SK-N-MC (cell line): Measurements from ENCODE around the gene LHFPL3.

Experiments
- EZH2 ChIP-seq: fragments of 200-600 bp; sonication (generic); IDR thresholded peaks from one replicate; pipeline ENCODE4 v1.6.1; 2017; ENCODE audit warnings: antibody characterized with exemption
- FOXP2 ChIP-seq: optimal IDR thresholded peaks from 2 replicates; pipeline ENCODE3; 2011; ENCODE audit warnings: mild to moderate bottlenecking, moderate library complexity; ENCODE audit not compliant: insufficient read depth; ENCODE audit errors: extremely low read length, control extremely low read depth
- POLR2AphosphoS5 ChIP-seq: IDR thresholded peaks from 2 replicates; pipeline ENCODE4 v1.6.1; 2012; ENCODE audit warnings: mild to moderate bottlenecking, low read depth, low read length, borderline replicate concordance

- TF ChIP-seq POLR2AphosphoS5 (no peak), EZH2 (no peak), FOXP2 (no peak)
Observed at GRCh38 chr7:104536956-104537355, 208.6 kb downstream of the LHFPL3 start.
